Measurements from ENCODE around the gene ZBTB9.
A peak's percentile ranks its signal among the peaks of the same experiment; 100 is the strongest.

ZBTB9 gene

DNA sequence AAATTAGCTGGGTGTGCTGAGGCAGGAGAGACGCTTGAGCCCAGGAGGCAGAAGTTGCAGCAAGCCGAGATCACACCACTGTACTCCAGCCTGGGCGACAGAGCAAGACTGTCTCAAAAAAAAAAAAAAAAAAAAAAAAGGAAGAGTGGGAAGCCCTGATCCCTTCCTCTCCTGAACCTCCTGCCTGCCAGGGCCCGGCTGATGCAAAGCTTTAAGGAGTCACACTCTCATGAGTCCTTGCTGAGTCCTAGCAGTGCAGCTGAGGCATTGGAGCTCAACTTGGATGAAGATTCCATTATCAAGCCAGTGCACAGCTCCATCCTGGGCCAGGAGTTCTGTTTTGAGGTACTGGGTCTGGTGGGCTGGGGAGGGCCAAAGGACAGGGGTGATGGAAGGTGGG is 19.4 kb upstream of the ZBTB9 start:
- no peak for DNase-seq

DNA sequence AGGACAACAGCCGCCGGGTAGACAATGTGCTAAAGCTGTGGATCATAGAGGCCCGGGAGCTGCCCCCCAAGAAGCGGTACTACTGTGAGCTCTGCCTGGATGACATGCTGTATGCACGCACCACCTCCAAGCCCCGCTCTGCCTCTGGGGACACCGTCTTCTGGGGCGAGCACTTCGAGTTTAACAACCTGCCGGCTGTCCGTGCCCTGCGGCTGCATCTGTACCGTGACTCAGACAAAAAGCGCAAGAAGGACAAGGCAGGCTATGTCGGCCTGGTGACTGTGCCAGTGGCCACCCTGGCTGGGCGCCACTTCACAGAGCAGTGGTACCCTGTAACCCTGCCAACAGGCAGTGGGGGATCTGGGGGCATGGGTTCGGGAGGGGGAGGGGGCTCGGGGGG is 16.7 kb upstream of the ZBTB9 start:
- DNase-seq: no peak

DNA sequence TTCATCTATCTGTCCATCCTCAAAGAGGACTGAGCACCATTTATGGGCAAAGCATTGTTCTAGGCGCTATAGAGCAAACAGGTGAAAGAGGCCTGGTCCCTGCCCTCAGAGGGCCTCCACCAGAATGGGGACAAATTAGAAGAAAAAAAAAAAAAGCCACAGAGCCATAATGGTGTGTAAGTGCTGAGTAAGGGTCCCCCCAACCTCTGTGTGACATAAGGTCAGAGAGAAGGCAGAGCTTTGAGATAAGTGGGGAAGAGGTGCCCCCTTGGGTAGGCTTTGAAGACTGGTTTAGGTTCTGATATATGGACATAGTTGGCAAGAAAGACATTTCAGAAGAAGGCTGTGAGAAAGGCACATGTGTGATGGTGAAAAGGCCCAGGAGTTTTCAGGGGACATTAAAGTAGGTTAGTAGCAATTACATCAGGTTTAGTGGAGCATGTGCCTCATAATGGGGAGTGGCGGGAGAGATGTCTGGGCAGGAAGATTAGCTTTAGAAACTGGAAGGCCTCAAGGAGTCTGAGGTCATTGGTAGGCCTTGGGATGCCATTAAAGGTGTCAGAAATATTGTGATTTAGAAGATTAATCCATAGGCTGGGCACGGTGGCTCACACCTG is 15.3 kb upstream of the ZBTB9 start:
- no peak for DNase-seq

DNA sequence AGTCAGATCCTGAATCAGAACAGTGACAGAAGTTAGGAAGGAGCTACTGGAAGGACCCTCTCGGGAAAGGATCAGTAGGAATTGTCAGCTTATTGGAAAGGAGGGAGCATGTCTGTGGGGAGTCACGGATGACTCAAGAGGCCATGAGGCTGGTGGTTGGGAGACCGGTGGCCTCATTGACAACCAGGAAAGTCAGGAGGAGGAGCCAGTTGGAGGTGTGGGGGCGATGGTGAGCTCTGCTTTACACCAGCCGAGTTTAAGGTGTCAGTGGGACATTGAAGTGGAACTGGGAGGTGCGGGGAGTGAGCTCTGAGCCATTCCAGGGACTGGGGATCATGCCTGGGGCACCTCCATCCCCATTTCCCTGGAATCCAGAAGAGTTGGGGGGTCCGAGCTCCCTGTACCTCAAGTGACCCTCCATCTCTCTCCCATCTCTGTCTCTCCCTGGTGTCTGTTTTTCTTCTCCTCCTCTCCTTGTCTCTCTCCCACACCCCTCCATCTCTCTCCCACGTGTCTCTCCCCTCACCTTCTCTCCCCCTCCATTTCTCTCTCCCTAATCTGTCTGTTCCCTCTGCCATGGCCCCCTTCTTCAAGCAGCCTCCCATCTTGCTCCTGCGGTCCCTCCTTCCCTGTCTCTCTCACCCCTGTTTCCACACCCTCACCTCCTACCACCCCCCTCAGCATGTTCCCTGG is 14.3 kb upstream of the ZBTB9 start:
- DNase-seq: no peak

DNA sequence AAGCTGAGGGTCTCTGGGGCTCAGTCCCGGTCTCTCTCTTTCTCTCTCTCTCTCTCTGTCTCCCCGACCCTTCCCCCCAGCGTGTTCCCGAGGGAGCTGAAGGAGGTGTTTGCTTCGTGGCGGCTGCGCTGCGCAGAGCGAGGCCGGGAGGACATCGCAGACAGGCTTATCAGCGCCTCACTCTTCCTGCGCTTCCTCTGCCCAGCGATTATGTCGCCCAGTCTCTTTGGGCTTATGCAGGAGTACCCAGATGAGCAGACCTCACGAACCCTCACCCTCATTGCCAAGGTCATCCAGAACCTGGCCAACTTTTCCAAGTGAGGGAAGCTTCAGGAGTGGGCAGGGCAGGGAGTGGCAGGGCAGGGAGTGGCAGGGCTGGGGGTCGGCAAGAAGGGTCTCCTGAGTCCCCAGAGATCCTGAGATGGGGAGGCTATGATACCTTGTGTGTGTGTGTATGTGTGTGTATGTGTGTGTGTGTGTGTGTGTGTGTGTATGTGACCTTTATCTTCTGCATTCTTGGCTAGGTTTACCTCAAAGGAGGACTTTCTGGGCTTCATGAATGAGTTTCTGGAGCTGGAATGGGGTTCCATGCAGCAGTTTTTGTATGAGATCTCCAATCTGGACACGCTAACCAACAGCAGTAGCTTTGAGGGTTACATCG is 13.6 kb upstream of the ZBTB9 start:
- no peak for DNase-seq

DNA sequence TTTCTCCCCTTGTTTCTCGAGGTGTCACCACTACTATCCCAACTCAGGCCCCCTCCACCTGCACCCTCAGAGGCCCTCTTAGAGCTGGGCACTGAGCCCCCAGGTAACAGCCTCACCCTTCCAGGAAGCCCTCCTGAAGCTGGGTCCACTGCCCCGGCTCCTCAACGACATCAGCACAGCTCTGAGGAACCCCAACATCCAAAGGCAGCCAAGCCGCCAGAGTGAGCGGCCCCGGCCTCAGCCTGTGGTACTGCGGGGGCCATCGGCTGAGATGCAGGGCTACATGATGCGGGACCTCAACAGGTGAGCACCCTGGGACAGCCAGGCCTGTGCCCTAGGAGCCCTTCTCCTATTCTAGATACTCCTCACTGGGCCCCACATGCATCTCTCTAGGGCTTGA is 12.9 kb upstream of the ZBTB9 start:
- no peak for DNase-seq

DNA sequence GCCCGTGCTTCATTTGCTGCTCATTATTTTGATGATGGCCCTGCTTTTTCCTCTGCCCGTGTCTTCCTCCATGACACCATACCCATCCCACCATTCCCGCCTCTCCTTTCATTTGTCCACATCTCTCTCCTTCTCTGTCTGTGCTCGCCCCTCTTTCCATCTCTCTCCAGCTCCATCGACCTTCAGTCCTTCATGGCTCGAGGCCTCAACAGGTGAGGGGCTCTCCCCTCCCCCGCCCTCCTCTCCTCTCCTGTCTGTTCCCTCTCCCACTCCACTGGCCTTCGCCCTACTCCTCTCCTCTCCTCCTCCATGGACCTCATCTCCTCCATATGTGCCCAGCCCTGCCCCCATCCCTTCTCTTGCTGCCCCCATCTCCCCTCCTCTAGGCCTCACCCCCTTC is 12.1 kb upstream of the ZBTB9 start:
- DNase-seq: no peak

DNA sequence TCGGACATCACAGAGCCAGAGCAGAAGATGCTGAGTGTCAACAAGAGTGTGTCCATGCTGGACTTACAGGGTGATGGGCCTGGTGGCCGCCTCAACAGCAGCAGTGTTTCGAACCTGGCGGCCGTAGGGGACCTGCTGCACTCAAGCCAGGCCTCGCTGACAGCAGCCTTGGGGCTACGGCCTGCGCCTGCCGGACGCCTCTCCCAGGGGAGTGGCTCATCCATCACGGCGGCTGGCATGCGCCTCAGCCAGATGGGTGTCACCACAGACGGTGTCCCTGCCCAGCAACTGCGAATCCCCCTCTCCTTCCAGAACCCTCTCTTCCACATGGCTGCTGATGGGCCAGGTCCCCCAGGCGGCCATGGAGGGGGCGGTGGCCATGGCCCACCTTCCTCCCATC is 11.4 kb upstream of the ZBTB9 start:
- DNase-seq: no peak

DNA sequence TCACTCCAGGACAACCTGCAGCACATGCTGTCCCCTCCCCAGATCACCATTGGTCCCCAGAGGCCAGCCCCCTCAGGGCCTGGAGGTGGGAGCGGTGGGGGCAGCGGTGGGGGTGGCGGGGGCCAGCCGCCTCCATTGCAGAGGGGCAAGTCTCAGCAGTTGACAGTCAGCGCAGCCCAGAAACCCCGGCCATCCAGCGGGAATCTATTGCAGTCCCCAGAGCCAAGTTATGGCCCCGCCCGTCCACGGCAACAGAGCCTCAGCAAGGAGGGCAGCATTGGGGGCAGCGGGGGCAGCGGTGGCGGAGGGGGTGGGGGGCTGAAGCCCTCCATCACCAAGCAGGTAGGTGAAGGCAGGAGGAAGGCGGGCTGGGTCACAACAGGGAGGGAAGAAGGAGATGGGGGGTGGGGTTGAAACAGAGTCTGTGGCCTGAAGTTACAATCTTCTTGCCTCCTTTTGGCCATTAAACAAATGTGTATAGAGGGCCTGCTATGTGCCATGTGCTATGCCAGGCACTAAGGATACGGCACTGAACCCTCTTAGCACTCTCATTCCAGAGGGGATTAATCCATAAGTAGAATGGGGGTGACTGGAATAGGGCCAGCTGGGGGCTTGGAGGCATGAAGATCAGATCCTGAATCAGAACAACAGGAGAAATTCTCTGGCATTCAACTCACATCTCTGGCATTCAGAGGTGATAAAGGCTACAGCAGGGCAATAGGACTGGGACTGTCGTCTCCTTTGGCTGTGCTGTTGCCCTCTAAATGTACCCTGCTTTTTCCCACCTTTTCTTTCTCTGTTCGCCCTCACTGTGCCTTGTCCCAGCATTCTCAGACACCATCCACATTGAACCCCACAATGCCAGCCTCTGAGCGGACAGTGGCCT is 10.5 kb upstream of the ZBTB9 start:
- no peak for DNase-seq

DNA sequence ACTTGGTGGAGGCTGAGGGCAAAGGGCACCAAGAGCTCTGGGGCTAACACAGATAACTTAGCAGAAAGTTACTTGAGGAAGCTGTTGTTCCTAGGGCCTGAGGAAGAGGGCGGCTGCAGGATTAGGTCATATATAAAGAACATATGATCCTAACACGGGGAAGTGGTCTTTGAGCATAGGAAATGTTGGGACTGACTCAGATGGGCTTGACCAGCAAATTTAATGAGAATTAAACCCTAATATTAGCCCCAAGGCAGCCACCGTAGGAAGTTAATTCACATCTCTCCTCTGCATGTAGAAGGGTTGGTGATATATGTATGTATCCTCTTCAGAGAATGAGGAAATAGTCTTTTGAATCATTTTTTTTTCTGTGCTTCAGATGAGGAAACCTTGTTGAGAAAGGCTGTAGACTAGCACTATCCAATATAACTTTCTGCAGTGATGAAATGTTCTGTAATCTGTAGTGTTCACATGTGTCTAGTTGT is 9.2 kb upstream of the ZBTB9 start:
- DNase-seq: peak; percentile 27

DNA sequence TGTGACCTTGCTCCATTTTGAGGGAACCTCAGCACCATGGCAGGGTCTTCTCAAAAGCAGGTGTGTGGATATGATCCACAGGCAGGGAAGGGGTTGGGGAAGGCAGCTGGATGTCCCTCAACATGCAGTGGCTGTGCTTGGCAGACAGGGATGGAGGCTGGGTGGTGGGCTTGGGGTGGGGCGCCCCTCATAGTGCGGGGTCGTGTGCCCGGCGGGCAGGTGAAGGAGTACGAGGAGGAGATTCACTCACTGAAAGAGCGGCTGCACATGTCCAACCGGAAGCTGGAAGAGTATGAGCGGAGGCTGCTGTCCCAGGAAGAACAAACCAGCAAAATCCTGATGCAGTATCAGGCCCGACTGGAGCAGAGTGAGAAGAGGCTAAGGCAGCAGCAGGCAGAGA is 8.0 kb upstream of the ZBTB9 start:
- DNase-seq: no peak

DNA sequence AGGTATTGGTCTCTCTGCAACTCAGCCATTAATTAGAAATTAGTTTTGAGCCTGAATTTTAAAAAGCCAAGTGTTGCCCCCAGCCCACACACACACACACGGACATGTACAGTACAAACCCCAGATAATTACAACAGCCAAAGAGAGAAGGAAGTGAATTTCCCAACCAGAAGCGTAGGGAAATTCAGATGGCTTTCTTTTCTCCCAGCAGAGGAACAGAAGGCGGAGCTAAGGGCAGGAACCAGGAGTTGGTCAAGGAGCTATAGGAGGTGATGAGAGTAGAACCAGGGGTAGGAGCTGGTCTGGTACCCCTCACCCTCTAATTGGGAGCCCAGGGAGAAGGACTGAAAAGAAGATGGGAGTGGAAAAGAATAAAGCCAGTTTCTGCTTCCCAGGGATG is 3.9 kb upstream of the ZBTB9 start:
- DNase-seq: no peak

DNA sequence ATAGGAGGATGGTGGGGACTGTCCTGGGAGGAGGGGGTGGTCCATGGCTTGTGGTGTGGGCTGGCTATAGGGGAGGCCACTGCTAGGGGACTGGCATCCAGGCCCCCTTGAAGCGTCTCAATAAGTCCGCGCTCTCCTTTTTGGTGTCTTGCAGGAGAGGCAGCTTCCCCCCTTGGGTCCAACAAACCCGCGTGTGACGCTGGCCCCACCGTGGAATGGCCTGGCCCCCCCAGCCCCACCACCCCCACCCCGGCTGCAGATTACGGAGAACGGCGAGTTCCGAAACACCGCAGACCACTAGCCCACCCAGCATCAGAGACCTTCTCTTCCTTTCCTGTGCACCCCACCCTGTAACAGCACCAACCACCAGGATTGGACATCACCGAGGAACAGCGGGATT is 2.8 kb upstream of the ZBTB9 start:
- no peak for DNase-seq

DNA sequence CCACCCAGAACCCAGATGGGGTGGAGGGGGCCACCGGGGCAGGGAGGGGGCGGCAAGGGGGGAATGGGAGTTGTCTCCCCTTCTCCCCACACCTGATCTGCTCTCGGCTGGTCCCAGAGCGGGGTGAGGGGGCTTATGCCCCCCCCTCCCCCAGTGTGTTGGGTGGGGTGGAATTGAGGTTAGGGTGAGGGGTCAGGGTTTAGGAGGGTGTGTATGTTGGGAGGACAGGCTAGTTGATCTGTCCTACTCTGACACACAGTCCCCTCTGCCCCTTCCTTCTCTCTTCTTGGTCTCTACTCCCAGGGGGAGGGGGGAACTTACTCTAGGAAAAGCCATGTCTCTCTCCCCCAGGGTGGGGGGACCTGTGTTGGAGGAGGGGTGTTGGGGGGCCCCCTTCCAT is 1.9 kb upstream of the ZBTB9 start:
- DNase-seq: no peak

DNA sequence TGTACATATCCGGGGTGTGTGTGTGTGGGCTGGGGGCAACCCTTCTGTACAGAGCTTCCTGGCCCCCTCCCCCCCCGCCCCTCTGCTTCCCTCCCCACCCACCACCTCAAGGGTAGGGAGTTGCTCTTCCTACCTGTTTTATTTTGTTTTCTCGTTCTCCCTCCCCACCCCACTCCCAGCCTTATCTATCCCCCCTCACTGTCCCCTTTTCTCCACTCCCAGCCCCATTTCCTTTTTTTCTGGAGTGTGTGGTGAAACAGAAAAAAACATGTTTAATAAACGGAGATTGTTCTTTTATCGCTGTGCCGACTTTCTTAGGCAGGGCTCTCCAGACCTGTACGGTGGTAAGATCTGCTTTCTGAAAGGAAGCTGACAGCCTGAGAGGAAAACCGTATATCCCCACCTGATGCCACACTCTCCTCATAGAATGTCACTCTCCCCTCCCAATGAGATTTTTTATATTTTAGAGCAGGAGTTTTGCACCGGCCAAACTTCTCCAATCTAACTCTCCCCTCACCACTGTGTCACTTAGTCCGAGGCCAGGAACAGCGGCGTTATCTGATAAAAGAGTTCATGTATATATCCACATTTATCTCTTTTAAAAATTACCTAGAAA is 875 bp upstream of the ZBTB9 start:
- DNase-seq: peak; percentile 77

DNA sequence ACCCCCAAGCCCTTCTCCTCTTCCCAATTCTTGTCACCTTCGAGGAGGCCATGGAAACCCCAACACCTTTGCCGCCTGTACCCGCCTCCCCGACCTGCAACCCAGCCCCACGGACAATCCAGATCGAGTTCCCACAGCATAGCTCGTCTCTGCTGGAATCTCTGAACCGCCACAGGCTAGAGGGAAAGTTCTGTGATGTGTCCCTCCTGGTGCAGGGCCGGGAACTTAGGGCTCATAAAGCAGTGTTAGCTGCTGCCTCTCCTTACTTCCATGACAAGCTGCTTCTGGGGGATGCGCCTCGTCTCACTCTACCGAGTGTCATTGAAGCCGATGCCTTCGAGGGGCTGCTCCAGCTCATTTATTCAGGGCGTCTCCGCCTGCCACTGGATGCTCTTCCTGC is 675 bp downstream of the ZBTB9 start:
- DNase-seq: no peak

DNA sequence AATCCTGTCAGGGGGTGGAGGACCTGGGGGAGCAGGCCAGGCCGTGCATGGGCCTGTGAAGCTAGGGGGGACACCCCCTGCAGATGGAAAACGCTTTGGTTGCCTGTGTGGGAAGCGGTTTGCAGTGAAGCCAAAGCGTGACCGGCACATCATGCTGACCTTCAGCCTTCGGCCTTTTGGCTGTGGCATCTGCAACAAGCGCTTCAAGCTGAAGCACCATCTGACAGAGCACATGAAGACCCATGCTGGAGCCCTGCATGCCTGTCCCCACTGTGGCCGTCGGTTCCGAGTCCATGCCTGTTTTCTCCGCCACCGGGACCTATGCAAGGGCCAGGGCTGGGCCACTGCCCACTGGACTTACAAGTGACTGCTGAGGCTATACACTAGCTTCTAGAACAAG is 1.8 kb downstream of the ZBTB9 start:
- no peak for DNase-seq

DNA sequence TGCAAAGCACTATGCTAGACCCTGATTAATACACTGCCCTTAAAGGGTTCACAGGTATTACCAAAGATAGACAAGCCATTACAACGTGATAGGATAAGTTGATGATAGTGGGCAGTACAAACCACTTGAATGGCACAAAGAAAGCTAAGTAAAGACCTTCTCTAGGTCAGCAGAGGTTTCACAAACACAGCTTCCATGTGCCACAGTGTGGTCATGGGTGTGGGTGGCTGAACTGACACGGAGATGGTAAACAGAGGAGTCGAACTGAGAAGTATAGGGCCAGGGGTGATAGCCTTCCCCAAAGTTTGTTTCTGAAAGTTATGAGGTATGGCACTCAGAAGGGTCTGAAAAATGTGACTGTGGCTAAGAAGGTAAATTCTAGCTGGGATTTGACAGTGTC is 4.3 kb downstream of the ZBTB9 start:
- DNase-seq: no peak

DNA sequence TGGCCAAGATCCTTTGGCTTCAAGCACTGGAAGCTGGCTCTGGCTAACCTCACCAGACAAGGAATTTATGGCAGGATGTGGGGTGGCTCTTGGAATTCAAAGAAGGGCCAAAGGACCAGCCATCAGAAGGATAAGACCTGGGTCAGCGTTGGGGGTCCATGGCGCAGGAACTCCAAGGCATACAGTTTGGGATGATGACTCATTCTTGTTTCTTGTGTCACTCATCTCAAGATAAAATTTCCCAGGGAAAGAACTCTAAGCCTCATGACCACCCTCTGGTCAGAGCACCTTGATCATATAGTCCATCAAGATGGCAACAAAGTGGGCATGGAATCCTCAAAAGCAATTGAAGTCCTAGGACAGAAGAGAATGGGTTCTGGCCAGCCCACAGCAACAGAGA is 4.8 kb downstream of the ZBTB9 start:
- DNase-seq: no peak

DNA sequence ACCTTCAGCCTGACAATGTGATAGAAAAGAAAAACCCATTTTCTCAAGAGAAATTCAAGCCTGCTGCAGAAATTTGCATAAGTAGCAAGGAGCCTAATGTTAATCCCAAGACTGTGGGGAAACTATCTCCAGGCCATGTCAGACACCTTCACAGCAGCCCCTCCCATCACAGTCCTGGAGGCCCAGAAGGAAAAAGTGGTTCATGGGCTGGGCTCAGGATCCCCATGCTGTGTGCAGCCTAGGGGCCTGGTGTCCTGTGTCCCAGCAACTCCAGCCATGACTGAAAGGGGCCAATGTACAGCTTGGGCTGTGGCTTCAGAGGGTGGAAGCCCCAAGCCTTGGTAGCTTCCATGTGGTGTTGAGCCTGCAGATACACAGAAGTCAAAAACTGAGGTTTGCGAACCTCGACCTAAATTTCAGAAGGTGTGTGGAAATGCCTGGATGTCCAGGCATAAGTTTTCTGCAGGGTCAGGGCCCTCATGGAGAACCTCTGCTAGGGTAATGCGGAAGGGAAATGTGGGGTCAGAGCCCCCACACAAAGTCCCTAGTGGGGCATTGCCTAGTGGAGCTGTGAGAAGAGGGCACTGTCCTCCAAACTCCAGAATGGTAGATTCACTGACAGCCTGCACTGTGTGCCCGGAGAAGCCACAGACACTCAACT is 11.8 kb downstream of the ZBTB9 start:
- DNase-seq: no peak

DNA sequence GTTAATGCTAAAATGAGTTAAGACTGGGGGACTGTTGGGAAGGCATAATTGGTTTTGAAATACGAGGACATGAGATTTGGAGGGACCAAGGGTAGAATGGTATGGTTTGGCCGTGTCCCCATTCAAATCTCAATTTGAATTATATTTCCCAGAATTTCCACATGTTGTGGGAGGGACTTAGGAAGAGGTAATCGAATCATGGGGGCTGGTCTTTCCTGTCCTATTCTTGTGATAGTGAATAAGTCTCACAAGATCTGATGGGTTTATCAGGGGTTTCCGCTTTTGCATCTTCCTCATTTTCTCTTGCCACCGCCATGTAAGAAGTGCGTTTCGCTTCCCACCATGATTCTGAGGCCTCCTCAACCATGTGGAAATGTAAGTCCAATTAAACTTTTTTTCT is 12.7 kb downstream of the ZBTB9 start:
- DNase-seq: no peak

DNA sequence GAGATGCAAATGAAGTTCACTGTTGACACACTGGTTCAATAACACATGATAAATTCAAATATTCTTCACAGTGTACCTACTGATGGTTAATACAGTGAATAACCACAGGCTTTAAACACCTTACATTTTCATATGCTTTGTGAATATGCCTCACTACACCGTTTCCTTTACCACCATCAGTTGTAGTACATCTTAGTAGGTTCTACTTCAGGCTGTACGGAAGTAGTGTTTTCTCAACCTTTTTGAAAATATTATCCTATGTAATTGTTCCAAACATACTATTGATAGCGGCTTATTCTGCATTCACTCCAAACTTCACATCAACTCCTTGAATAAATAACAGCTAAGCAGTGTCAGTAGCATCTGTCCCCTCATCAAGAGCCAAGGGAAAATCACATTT is 15.3 kb downstream of the ZBTB9 start:
- no peak for DNase-seq

DNA sequence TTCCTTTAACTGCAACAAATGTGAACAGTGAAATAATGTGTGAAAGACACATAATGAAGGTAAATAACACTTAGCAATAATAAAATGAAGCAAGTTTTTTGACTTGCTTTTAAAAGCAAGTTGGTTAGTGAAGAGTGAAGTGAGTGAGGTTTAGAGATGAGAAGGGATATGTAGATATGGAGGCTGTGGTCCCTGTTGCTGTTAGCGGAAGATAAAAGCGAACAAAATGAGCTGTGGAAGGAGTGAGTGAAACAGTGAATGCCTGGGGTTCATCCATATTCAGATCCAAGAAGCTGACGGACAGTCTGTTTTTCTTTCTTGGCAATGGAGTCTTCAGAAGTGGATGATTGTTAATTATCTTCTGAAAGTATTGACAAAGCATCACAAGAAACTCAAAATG is 23.5 kb downstream of the ZBTB9 start:
- peak; percentile 27 for DNase-seq
